ENCODE results near the gene OBSL1.
A peak's percentile ranks its signal among the peaks of the same experiment; 100 is the strongest.

The OBSL1 gene

DNA sequence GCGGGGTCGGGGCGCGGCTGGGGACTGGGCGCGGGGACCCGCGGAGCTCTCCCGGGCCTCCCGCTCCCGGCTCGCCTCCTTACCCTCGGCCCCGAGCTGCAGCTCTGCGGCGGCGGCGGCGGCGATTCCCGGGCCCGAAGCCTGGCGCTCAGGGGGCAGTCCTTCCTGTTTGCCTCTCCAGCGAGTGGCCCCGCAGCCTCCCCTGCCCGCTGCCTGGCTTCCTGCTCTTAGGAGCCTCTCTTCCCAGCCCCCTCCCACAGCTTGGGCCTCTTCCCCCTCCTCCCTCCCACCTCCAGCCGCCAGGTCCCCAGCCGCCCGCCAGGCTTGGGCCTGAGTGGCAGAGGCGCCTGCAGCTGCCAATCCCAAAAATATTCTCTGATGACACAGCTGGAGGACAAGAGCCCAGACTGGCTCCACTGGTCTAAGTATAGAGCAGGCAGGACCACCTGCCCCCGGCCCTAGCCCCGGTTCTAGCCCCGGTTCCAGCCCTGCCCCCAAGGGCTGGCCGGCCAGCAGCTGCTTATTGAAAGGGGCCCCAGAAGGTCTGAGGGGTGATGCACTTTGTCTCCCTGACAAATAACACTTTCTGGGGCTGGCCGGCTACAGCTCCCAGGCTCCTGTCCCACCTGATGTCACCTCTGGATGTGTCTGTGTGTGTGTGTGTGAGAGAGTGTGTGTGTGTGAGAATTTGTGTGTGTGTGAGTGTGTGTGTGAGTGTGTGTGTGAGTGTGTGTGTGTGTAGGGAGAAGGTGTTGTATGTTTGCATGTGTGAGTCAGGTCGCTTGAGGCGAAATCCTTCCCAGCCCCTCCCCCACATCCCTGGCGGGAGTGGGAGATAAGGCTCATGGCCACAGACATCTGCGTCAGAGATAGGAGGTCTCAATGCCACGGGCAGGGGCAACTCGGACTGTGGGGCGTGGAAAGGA, at the start of gene OBSL1:
Gene OBSL1 (minus strand): TSS at position 229 of the 926 bp plus-strand sequence. CDS start 307 bp downstream, outside the sequence.
- peak; percentile 92 for DNase-seq (ENCODE audit: low read depth, low spot score)

DNA sequence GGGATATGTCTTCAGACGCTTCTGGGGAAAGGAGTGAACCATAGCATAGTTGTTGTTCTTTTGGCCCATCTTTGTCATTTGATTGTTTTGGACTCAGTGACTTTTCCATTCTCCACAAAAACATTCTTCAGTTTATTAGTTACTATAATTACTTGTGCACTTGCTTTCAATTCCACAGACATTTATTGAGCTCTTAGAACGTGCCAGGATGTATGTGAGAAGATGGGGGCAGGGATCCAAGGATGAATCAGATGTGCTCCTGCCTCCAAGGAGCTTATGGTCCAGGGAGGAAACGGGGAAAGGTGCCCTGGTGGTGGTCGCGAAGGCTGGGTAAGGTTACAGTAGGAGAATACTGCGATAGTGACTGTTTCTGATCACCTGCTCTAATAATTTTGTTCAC, 49.2 kb upstream of the OBSL1 start:
- DNase-seq (ENCODE audit: low read depth, low spot score) = no peak

DNA sequence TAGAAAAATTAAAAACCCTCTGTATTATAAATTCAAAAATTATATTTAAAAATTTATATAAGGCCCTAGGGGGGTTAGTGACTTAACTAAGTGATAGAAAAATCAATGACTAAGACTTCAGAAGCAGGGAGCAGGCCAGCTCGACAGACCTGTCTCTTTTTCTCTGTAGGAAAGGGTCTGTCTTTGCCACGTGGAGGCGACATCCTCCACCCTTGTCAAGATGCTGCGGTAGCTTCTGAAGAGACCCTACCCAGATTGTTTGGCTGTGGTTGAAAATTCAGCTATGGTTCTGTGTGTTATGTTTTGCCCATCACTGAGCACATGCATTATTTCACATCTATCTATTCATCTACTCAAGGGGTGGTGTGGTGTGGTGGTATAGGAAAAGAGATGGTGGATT, 47.9 kb upstream of the OBSL1 start:
- DNase-seq (ENCODE audit: low read depth, low spot score) = peak; percentile 26

DNA sequence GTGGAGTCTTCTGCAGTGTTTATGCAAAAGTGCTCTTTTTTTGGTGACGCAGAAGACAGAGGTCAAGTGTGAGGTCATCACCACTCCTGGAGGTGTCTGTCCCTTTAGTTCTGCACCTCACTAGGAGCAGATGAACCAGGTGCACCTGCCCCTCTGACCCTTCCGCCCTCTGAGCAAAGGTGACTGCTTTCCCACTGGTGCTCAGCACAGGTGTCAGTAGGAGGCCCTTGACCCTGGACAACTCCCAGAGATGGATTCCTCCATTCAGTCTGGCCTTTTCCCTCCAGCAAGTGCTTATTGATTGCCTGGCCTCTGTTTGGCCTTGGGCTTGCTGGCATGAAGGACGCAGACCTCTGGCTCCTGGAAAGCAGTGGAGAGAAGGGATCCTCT, 47.4 kb upstream of the OBSL1 start:
- no peak for DNase-seq (ENCODE audit: low read depth, low spot score)

DNA sequence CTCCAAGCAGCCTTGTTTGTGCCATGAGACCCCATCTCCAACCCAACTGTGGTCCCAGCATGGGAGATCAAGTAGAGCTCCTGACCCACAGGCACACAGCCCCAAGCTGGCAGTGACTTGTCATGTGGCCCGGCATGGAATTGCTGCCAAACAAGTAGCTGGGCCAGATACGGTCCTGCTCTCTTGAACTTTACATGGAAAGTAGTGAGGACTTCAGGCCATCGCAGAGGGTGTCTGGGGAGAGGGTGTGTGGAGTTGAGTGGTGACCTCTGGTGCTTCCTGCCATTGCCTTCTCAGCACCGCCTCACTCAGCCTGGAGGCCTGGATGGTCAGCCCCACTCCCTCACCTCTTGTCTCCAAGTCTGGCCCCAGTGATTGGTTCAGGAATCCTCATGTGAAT, 45.2 kb upstream of the OBSL1 start:
- no peak for DNase-seq (ENCODE audit: low read depth, low spot score)

DNA sequence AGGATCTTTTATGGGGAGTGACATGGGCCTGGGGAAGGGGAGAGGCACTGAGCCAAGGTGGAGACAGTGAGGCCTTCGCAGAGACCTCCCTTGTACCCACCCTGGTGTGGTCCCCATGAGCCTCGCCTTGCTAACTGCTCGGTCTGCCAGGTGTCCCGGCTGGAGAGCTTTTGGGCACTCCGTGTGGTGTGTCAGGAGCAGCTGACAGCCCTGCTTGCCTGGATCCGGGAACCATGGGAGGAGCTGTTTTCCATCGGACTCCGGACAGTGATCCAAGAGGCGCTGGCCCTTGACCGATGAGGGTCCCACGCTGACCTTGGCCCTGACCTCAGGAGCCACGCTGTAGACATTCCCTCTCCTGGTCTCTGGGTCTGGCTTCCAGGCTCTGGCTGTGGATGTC, 44.6 kb upstream of the OBSL1 start:
- DNase-seq (ENCODE audit: low read depth, low spot score) = no peak

DNA sequence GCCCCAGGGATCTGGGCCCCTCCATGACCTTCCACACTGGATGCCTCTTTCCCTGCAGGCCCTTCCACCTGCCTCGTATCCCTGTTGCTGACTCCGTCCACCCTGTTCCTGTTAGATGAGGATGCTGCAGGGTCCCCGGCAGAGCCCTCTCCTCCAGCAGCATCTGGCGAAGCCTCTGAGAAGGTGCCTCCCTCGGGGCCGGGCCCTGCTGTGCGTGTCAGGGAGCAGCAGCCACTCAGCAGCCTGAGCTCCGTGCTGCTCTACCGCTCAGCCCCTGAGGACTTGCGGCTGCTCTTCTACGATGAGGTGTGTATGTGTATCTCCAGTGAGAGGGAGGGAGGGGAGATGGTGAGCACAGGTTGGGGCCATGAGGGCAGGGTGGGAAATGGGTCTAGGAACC, 43.7 kb upstream of the OBSL1 start:
- DNase-seq (ENCODE audit: low read depth, low spot score) = no peak

DNA sequence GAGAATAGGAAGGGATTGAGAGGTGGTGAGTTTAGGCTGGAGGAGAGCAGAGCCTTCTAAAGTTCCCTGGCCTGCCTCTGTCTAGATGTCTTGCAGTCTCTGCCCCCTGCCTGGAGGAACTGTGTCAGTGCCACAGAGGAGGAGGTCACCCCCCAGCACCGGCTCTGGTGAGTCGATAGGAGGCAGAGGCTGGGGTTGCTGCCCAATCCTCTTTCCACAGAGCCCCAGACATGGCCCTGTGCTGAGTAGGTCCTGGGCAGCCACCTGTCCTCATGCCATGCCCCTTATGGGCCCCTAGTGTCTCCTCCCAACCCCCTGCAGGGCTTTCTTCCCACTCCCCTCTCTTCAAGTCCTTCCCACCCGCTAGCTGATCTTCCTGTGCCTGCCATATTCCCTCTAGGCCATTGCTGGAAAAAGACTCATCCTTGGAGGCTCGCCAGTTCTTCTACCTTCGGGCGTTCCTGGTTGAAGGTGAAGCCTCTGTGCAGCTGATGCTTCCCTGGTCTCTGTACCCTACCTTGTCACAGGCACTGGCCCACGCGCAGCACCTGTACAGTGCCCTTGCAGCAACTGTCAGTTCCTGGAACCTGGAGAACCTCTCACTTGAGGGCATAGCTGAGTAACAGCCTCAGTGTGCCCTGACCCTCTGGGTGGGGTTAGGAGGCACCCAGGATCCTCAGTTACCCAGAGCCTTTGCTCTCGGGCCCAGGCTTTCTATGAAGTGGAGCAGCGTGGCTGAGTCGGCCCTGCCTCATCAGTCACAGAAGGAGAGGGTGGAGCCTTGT, 42.9 kb upstream of the OBSL1 start:
- no peak for DNase-seq (ENCODE audit: low read depth, low spot score)

DNA sequence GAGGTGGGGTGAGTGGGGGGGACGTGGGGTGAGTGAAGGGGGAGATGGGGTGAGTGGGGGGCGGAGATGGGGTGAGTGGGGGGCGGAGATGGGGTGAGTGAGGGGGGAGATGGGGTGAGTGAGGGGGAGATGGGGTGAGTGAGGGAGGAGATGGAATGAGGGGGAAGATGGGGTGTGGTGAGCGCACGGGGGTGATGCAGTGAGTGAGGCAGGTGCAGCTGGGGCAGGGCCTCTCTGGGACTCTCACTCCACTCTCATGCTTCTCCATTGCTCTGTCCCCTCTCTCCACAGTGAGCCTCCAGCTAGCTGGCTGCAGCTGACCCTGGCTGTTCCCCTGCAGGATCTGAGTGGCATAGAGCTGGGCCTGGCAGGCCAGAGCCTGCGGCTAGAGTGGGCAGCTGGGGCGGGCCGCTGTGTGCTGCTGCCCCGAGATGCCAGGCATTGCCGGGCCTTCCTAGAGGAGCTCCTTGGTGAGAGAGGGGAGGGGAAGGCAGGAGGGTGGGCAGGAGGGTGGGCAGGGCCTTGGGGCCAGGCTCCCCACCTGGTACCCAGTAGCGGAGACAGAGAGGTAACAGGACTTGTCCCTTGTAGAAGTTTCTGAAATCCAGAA, 42.2 kb upstream of the OBSL1 start:
- DNase-seq (ENCODE audit: low read depth, low spot score) = no peak

DNA sequence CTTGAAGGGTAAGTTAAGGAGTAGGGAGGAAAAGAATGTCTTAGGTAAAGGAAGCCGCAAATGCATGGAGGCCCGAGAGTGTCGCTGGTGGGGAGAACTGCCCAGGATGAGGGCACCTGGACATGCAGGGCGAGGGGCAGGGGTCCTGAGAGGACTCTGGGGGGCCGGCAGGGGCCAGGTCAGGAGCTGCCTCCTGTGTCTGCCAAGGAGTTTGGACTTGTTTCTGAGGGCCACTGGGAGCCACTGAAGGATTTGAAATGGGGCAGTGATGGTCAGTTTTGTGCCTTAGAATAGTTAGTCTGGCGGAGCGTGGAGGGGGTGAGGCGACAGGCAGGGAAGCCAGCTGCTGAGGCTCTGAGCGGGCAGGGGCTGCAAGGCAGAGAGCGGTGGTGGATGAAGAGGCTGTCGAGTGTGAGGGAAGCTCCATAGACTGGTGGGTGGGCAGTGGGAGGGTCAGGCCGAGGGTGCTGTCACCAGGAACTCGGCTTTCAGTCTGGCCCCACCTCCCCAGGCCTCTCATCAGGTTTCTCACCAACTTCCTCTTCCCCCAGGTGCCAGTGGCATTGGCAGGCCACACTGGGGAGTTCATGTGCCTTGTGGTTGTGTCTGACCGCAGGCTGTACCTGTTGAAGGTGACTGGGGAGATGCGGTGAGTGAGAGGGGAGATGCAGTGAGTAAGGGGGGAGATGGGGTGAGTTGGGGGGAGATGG, 41.4 kb upstream of the OBSL1 start:
- DNase-seq (ENCODE audit: low read depth, low spot score) = no peak

DNA sequence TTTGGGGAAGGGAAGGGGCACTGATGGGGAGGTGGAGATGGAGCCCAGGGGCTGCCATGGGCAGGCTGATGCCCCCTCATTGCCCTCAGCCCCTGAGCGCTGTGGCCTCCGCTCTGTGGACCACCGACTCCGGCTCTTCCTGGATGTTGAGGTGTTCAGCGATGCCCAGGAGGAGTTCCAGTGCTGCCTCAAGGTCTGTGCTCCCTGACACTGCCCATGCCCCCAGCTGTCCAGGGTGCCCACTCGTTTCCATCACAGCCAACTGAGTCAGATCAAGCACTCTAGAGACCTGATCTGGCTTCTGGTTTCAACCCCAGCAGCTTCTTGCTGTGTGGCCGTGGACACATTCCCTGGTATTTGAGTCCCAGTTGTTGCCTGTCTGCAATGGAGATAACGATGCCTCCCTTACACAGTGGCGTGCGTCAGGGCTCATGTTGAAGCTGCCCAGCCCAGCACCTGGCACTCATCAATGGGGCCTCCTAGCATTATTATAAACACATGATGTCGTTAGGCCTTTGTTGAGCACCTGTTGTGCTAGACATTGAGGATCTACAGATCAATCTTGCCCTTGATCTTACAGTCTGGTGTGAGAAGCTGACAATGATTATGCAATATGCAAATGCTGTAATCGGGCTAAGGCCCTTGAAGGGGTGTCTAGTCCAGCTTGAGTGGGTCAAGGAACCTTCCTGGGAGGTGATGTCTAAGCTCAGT, 40.7 kb upstream of the OBSL1 start:
- DNase-seq (ENCODE audit: low read depth, low spot score) = no peak

DNA sequence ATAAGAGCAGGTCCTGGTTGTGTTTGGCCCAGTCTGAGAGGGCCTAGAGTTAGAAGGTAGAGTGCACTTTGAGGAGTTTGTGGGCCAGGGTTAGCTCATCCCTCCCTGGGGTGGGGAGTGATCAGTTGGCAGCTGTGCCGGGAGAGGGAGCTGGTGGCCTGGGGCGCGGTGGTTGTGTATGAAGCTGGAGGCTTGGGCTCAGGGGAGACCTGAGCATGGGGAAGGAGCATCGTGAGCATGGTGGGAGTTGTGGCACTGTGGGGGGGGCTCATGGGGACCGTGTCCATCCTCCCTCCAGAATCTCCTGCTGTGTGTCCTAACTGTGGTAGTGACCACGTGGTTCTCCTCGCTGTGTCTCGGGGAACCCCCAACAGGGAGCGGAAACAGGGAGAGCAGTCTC, 40.0 kb upstream of the OBSL1 start:
- DNase-seq (ENCODE audit: low read depth, low spot score) = no peak

DNA sequence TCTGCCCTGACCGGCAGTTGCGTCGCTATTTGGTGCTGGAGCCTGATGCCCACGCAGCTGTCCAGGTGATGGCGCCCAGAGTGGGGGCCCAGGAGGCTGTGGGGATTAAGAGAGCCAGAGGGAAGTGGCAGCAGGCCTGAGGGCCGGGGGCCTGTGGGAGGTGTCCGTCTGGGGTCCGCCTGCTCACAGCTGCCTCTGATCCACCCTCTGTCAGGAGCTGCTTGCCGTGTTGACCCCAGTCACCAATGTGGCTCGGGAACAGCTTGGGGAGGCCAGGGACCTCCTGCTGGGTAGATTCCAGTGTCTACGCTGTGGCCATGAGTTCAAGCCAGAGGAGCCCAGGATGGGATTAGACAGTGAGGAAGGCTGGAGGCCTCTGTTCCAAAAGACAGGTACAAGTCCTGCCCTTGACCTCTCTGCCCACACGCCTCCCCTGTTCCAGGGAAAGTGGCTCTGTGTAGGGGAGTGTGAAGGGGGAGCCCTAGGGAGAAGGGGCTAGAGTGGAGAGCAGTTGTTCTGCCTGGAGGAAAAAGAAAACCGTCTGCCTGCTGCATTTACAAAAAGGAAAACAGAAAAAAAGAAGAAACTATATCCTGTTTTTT, 37.9 kb upstream of the OBSL1 start:
- DNase-seq (ENCODE audit: low read depth, low spot score) = no peak

DNA sequence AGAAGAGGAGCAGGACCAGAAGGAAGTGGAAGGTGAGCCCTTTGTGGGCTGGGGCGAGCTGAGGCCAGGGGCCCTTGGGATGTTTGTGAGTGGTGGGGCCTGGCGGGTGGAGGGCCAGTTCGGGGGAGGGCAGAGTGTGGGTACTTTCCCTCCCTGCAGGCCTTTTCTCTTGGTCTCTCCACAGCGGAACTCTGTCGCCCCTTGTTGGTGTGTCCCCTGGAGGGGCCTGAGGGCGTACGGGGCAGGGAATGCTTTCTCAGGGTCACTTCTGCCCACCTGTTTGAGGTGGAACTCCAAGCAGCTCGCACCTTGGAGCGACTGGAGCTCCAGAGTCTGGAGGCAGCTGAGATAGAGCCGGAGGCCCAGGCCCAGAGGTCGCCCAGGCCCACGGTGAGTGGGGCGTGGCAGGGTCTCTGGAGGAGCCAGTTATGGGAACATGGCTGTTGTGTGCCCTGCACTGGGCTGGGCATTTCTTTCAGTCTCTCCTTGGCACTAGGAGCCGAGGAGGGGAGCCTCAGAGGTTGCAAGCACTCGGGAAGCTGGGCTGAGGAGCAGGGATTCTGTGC, 37.1 kb upstream of the OBSL1 start:
- no peak for DNase-seq (ENCODE audit: low read depth, low spot score)

DNA sequence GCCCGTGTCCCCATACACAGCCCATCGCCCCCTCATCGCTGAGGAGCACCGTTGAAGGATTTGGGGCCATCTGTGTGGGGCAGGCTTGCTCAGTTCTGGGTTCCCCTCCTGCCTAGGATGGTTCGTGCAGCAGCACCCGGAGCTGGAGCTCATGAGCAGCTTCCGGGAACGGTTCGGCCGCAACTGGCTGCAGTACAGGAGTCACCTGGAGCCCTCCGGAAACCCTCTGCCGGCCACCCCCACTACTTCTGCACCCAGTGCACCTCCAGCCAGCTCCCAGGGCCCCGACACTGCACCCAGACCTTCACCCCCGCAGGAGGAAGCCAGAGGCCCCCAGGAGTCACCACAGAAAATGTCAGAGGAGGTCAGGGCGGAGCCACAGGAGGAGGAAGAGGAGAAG, 36.6 kb upstream of the OBSL1 start:
- DNase-seq (ENCODE audit: low read depth, low spot score) = no peak

DNA sequence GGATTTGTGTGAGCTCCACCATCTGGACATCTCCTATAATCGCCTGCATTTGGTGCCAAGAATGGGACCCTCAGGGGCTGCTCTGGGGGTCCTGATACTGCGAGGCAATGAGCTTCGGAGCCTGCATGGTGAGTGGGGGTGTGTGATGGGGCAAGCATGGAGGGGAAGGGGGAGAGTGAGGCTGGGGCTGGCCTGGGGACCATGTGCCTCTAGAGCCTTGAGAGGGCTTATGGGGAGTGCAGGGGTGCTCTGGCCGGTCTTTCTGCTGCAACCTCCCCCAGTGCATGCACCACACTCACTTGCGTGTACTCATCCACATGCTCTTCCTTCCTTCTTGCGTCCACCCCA, 34.2 kb upstream of the OBSL1 start:
- DNase-seq (ENCODE audit: low read depth, low spot score) = no peak

DNA sequence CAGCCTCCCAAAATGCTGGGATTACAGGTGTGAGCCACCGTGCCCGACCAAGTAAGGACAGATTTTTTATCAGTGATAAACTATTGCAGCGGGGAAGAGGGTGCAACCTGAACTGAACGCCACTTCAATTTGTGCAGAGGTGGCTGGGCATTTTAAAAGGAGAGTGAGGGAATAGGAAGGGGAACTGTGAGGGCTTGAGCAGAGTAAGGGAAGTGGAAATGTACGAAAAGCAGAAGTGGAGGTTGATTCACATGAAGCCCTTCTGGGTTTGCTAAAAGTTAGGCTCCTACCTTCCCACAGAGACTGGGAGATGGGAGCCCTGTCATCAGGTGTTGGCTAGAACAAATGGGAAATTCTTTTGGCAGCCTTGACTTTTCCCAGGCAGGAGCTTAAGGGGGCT, 32.4 kb upstream of the OBSL1 start:
- no peak for DNase-seq (ENCODE audit: low read depth, low spot score)

DNA sequence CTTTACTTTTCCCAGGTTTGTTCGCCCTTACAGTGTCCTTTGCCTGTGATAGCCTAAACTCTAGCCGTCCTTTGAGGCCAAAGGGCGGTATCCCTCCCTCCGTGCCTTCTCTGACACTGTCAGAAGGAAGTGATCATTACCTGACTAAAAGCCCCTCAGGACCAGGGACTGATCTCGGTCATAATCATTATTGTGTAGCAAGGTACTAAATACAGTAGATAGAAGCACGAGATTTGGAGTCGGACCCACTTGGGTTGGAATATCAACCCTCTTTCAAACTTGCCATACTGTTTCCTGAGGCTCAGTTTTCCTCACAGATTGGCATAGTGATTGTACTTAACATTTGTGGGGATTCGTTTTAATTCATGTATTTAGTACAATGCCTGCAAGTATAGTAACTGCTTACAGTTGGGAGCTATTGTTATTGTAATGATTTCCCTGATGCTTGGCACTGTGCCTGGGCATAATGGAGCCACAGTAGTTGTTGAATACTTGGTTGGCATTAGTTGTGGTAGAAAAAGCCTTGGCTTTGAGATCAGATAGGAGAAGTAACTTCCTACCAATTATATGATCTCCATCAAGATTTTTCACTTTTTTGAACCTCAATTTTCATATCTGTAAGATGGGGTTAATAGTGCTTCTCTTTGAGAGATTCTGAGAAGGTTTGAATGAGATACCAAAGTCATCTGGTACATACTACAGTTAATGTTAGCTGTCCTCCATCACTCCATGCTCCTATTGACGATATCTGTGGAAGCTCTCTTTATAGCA, 27.2 kb upstream of the OBSL1 start:
- peak; percentile 55 for DNase-seq (ENCODE audit: low read depth, low spot score)

DNA sequence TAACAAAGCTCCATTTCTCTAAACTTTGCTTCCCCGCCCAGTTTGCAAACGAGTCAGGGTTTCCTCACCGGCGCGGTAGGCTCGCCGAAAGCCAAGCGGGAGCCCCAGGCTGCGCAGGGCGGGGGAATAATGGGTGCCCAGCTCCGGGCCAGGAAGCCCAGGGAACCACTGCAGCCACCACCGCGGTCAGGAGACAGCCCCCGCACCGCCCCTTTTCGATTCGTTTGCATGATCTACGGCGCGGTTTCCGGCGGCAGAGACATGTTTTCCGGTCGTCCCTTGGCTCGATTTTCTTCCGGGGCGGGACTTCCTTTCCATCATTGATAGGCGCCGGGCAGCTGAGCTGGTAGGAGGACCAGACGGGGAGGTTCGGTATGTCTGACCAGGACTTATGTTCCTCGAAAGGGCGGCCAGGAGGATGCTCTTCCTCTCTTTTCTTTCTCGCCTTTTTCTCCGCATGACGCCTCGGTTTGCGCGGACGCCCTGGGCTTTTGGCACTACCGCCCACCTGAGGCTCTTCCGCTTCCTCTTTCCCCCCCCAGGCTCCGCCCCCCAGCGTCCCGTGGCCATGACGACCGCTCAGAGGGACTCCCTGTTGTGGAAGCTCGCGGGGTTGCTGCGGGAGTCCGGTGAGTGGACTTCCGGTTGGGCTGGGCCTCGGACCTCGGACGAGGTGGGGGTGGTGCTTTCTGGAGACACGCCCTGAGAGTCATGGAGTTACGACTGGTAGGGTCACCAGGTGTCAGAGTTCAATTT, 26.4 kb upstream of the OBSL1 start, which contains the start of gene STK11IP:
Gene STK11IP (plus strand): TSS at position 306 of the 756 bp plus-strand sequence. CDS start 263 bp downstream, at position 569.
- DNase-seq (ENCODE audit: low read depth, low spot score) = peak; percentile 99
